GM12874 (cell line): Measurements from ENCODE around the gene SPINK5.

Experiments used
- TF ChIP-seq, protein P1 (sequence below): IDR thresholded peaks from 2 replicates; pipeline ENCODE4 v1.5.1; 2011; ENCODE audit warnings: low read depth, mild to moderate bottlenecking, control low read depth, low read length, moderate library complexity; ENCODE audit not compliant: insufficient read depth

Gene SPINK5

GRCh38 chr5:148162038-148162437, 98.3 kb downstream of the SPINK5 start:
- TF ChIP-seq, protein P1, sequence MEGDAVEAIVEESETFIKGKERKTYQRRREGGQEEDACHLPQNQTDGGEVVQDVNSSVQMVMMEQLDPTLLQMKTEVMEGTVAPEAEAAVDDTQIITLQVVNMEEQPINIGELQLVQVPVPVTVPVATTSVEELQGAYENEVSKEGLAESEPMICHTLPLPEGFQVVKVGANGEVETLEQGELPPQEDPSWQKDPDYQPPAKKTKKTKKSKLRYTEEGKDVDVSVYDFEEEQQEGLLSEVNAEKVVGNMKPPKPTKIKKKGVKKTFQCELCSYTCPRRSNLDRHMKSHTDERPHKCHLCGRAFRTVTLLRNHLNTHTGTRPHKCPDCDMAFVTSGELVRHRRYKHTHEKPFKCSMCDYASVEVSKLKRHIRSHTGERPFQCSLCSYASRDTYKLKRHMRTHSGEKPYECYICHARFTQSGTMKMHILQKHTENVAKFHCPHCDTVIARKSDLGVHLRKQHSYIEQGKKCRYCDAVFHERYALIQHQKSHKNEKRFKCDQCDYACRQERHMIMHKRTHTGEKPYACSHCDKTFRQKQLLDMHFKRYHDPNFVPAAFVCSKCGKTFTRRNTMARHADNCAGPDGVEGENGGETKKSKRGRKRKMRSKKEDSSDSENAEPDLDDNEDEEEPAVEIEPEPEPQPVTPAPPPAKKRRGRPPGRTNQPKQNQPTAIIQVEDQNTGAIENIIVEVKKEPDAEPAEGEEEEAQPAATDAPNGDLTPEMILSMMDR: no peak

GRCh38 chr5:148163345-148163744, 99.6 kb downstream of the SPINK5 start:
- TF ChIP-seq, protein P1: 0 out of 2 replicates have a peak, but pooled peaks have one; percentile 13

DNA sequence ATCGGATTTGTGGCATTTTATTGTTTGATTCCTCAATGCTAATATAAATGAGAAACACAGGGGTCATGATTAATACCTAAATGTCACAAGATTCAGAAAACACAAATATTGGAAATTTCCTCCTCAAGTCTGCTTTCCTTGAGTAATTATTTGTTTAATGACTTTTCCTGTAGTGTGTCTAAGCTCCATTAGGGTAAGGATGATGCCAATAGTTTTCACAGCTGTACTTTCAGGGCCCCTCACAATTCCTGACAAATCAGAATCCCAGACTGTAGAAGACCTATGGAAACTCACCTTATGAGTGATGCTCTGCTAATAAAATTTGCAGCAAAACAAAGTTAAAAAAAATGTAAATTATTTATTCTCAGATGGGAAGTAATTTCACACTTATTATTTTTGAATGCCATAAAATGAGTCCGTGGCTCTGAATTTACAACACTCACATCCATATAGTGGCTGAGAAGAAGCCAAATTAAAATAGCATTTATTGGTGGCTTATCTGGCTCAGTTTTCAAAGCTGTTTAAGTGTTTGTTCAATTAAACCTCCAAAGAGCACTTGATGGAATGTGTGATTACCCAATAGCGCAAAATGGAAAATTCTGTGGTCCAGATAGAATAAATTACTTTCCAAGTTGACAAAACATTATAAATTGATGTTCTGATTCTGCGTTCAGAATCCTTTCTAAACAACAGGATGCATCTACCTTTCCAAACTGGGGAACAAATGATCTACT, 102.9 kb downstream of the SPINK5 start:
- TF ChIP-seq, protein P1: no peak

- TF ChIP-seq, protein P1: no peak
Measured at GRCh38 chr5:148168246-148168645, 104.5 kb downstream of the SPINK5 start, which contains the start of gene SPINK14. SPINK14 (plus strand) TSS chr5:148168546; CDS start chr5:148169733, 1,187 bp downstream.

DNA sequence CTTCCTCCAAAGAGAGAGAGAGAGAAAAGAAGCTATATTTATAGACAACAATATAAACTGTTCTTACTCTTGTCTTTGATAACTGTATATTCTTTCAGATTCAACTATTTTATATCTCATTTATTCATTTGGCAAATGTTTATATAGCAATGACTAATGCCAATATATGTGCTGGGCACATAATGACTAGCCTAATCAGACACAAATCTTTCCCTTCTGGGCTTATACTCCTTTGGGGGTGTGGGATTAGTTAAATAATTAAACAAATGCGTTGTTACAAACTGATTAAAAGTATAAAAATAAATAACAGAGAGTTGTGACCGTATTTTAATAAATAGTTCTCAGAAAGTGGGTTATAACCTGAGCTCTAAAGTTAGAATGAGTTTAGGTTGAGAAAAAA, 108.6 kb downstream of the SPINK5 start:
- TF ChIP-seq, protein P1: no peak

DNA sequence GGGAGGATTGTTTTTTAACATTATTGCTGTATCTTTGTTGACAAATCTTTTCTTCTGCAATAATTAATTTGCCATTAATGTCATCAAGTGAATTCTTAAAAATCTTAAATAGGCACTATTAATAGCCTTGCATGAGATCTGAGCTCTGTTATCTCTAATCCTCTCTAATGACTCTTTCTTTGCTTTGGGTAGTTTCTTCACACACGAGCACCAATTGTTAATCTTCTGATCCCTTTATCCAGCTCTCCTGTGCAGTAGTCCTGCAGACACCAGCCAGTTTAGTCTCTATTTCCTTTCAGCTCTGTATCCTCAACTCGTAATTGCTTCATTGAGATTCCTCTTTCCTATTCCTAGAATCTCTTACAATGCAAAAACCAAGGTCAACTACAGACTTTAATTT, 112.7 kb downstream of the SPINK5 start:
- TF ChIP-seq, protein P1: no peak

DNA sequence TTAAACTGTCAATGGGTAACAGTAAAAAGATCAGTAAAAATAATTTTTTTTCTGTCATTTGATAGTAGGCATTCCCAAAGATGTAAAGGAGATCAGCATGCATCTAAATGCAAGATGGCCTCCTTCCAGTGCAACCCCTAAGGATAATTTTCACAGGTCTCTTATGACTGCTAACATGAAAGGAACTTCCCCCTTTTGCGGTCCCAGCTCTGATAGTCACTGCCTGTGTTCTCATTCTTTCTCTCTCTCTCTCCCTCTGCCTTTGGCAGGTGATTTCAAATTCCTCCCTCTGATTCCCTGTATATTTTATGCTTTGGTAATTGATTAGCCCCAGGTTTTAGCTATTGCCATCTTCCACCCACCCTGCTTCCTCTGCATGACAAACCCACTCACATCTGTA, 113.4 kb downstream of the SPINK5 start:
- TF ChIP-seq, protein P1: no peak
